ENCODE results near the gene RASSF1. TPM values are rescaled to one million over a fixed set of nuclear protein-coding genes. Genes with fewer than 3 reads are reported as not detected.
A peak's percentile ranks its signal among the peaks of the same experiment; 100 is the strongest.

The RASSF1 gene
- total RNA-seq, 1 experiment from 2014 or later: 17.4 TPM

DNA sequence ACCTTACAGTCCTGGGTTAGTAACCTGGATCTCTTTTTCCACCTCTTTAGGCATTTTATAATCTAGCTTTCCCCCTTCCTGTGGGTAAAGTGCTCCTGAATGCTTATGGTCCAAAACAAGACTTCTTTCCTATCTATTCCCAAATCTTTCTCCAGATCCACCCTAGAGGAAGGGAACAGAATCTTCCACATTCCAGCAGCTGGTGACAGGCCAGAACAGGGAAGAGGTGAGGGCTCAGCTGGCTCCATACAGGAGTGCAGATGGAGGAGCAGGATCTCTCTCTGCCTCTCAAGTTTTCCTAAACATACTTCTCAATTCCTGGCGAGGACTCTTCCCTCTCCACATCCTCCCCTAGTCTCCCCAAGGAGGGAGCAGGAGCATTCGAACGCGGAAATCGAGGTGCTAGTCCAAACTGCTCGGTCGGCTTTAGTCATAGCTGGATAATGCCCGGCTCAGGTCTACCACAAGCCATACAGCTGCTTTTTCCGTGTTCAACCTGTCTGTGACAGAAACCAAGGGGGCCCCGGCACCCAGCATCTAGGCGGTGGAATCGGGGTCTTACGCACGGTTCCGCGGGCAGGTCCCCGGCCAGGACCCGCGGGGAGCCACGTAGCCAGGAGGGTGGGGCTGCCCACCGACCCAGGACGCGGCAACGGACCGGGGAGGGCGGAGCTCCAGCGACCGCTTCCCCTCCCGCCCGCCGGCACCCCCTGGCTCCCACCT is 4.0 kb downstream of the RASSF1 start:
- in situ Hi-C loops (cut with HindIII; ENCODE audit: low pct_unique_long_range_greater_than_20kb, low sequenced_read_pairs) (no loop called here), intact Hi-C loops (cut with micrococcal nuclease; ENCODE audit: unreplicated experiment) (no loop called here)
- no peaks in the 10 kb centered on the region for H3K27me3 ChIP-seq (ENCODE audit: control insufficient read depth, insufficient read depth, low read length)
- BruUV-seq (replicated peaks): TSS peak; percentile 87
- H3K4me3 ChIP-seq (ENCODE audit: low read depth in 2 of 2, low read length in 2 of 2): peak overlapping the region; percentile 93 to 99
- CTCF ChIA-PET: no interaction called here
- no peak for TF ChIP-seq SIN3A (IDR thresholded peaks at IDR 0.05; ENCODE audit: borderline replicate concordance, insufficient read depth, low read depth, low read length)
- no peak for TF ChIP-seq TCF7L2 (IDR thresholded peaks at IDR 0.05; ENCODE audit: low read depth, low read length)
- TF ChIP-seq, protein P1, sequence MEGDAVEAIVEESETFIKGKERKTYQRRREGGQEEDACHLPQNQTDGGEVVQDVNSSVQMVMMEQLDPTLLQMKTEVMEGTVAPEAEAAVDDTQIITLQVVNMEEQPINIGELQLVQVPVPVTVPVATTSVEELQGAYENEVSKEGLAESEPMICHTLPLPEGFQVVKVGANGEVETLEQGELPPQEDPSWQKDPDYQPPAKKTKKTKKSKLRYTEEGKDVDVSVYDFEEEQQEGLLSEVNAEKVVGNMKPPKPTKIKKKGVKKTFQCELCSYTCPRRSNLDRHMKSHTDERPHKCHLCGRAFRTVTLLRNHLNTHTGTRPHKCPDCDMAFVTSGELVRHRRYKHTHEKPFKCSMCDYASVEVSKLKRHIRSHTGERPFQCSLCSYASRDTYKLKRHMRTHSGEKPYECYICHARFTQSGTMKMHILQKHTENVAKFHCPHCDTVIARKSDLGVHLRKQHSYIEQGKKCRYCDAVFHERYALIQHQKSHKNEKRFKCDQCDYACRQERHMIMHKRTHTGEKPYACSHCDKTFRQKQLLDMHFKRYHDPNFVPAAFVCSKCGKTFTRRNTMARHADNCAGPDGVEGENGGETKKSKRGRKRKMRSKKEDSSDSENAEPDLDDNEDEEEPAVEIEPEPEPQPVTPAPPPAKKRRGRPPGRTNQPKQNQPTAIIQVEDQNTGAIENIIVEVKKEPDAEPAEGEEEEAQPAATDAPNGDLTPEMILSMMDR (IDR thresholded peaks at IDR 0.05): no peak
- TF ChIP-seq, protein P2, sequence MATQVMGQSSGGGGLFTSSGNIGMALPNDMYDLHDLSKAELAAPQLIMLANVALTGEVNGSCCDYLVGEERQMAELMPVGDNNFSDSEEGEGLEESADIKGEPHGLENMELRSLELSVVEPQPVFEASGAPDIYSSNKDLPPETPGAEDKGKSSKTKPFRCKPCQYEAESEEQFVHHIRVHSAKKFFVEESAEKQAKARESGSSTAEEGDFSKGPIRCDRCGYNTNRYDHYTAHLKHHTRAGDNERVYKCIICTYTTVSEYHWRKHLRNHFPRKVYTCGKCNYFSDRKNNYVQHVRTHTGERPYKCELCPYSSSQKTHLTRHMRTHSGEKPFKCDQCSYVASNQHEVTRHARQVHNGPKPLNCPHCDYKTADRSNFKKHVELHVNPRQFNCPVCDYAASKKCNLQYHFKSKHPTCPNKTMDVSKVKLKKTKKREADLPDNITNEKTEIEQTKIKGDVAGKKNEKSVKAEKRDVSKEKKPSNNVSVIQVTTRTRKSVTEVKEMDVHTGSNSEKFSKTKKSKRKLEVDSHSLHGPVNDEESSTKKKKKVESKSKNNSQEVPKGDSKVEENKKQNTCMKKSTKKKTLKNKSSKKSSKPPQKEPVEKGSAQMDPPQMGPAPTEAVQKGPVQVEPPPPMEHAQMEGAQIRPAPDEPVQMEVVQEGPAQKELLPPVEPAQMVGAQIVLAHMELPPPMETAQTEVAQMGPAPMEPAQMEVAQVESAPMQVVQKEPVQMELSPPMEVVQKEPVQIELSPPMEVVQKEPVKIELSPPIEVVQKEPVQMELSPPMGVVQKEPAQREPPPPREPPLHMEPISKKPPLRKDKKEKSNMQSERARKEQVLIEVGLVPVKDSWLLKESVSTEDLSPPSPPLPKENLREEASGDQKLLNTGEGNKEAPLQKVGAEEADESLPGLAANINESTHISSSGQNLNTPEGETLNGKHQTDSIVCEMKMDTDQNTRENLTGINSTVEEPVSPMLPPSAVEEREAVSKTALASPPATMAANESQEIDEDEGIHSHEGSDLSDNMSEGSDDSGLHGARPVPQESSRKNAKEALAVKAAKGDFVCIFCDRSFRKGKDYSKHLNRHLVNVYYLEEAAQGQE (IDR thresholded peaks at IDR 0.05; ENCODE audit: insufficient read depth in 1 of 2, low read depth in 2 of 2, low read length in 1 of 2): no peak
- TF ChIP-seq POLR2AphosphoS5 (IDR thresholded peaks at IDR 0.05; ENCODE audit: low read depth, low read length): no peak
- ATAC-seq (peak; percentile 64), DNase-seq (ENCODE audit: low read depth, low spot score) (no peak)
- peaks cover 8% of the 10 kb centered on the region; the same call in 1 of the 2 replicates for H3K36me3 ChIP-seq (ENCODE audit: control insufficient read depth, insufficient read depth, low read length)
- POLR2A ChIA-PET: interaction anchor here (0.6 to 0.8 kb wide), 2 partner anchors 9 to 234 kb away, joined by 3 read pairs; partner anchors contain the start of gene TUSC2
- H3K27ac ChIP-seq (ENCODE audit: low read length): peak overlapping the region; percentile 95
- peaks cover 17% of the 10 kb centered on the region; the same call in 1 of the 2 replicates for H3K4me1 ChIP-seq (ENCODE audit: control insufficient read depth, insufficient read depth, low read length)
- no peaks in the 10 kb centered on the region for H3K9me3 ChIP-seq (ENCODE audit: control insufficient read depth, insufficient read depth, low read depth, low read length)

DNA sequence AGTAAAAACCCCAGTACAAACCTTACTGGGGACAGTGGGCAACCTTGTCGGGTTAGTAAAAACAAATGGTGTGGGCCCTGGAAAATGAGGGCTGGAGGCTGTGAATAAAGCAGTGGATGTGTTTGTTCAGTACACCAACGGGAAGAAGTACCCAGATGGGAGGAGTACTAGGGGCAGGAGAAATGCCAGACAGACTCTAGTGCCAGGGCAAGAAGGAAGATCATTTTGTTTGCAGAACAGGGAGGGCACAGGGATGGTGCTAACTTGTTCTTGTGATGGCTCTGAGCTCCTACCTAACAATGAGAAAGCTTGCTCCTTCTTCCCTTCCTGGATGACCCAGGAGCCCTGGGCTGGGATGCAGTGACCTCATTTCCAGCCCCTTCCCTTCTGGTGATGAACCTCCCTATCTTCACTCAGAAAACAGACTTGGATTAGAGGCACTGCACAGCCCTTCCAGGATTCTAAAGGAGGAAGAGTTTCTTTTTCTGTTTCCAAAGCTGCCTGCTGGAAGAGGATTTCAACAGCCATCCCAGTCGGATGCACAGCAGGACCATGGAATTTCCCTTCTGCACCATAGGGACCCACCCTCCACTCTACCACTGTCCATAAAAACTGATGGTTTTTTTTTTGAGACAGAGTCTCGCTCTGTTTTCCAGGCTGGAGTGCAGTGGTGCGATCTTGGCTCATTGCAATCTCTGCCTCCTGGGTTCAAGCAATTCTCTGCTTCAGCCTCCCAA is 6.1 kb downstream of the RASSF1 start:
- DNase-seq (ENCODE audit: low read depth, low spot score) (no peak), ATAC-seq (no peak)
- Histone ChIP-seq H3K27ac (ENCODE audit: low read length) (no peak overlapping the region), H3K36me3 (ENCODE audit: control insufficient read depth, insufficient read depth, low read length) (peaks cover 15% of the 10 kb centered on the region), H3K4me1 (ENCODE audit: control insufficient read depth, insufficient read depth, low read length) (peaks cover 13% of the 10 kb centered on the region; the same call in 1 of the 2 replicates), H3K4me3 (ENCODE audit: low read depth in 2 of 2, low read length in 2 of 2) (peak overlapping the region in 1 of 2 experiments; percentile 24; a peak in 1 of 4 replicates), H3K9me3 (ENCODE audit: control insufficient read depth, insufficient read depth, low read depth, low read length) (no peaks in the 10 kb centered on the region), H3K27me3 (ENCODE audit: control insufficient read depth, insufficient read depth, low read length) (no peaks in the 10 kb centered on the region)
- no peak for TF ChIP-seq POLR2AphosphoS5 (IDR thresholded peaks at IDR 0.05; ENCODE audit: low read depth, low read length)
- TF ChIP-seq, protein P1 (IDR thresholded peaks at IDR 0.05): no peak
- TF ChIP-seq, protein P2 (IDR thresholded peaks at IDR 0.05; ENCODE audit: insufficient read depth in 1 of 2, low read depth in 2 of 2, low read length in 1 of 2): no peak
- no peak for TF ChIP-seq SIN3A (IDR thresholded peaks at IDR 0.05; ENCODE audit: borderline replicate concordance, insufficient read depth, low read depth, low read length)
- TF ChIP-seq TCF7L2 (IDR thresholded peaks at IDR 0.05; ENCODE audit: low read depth, low read length): no peak
- CTCF ChIA-PET: no interaction called here
- BruUV-seq (replicated peaks): no TSS peak
- POLR2A ChIA-PET: interaction anchor here (0.7 kb wide), 1 partner anchor 206 kb away, joined by 4 read pairs; no protein-coding TSS in a partner anchor
- in situ Hi-C loops (cut with HindIII; ENCODE audit: low pct_unique_long_range_greater_than_20kb, low sequenced_read_pairs) (no loop called here), intact Hi-C loops (cut with micrococcal nuclease; ENCODE audit: unreplicated experiment) (no loop called here)

Measured in Panc1 (cell line).